Ovary (tissue), 9 donors: ENCODE results near the gene HAVCR1. TPM values are rescaled to one million over a fixed set of nuclear protein-coding genes. Genes with fewer than 3 reads are reported as not detected.
"Not testable (repeated sequence)": the region's sequence is repeated elsewhere in the genome, so short reads cannot be mapped to it uniquely, and the experiment has no call there.

Experiments used
- DNase-seq, 5 donors: peaks; one replicate each; pipeline ENCODE4 v3.0.0-alpha.2; 2019 to 2020
- H3K27ac ChIP-seq, 2 donors: fragments of 200-600 bp; one replicate each; pipeline versions ENCODE4 v1.5.1 to v1.8.0; 2019 to 2022
- H3K27me3 ChIP-seq: fragments of 200-600 bp; one replicate; pipeline ENCODE4 v1.8.0; 2022
- H3K36me3 ChIP-seq: fragments of 200-600 bp; sonication (generic); one replicate; pipeline ENCODE4 v1.5.1; 2019
- H3K4me1 ChIP-seq: one replicate; pipeline ENCODE4 v1.8.1; 2013; ENCODE audit warnings: mild to moderate bottlenecking, moderate library complexity; ENCODE audit not compliant: insufficient read depth
- H3K4me3 ChIP-seq: fragments of 200-600 bp; sonication (generic); one replicate; pipeline ENCODE4 v1.5.1; 2017
- H3K9me3 ChIP-seq, 2 donors: fragments of 200-600 bp in 1 of 2; sonication (generic) in 1 of 2; one replicate each; pipeline versions ENCODE4 v1.5.1 to v1.8.1; 2013 to 2019; ENCODE audit warnings: mild to moderate bottlenecking in 1 of 2, moderate library complexity in 1 of 2
- CTCF ChIP-seq, 3 donors: fragments of 450-650 bp in 2 of 3; fragments of 200-600 bp in 1 of 3; IDR thresholded peaks; one replicate each; pipeline versions ENCODE4 v1.5.1 to v1.8.0; 2016 to 2022; ENCODE audit warnings: antibody characterized with exemption in 3 of 3, mild to moderate bottlenecking in 1 of 3
- EP300 ChIP-seq: sonication (generic); formaldehyde crosslinking; IDR thresholded peaks from one replicate; pipeline ENCODE4 v1.6.1; 2017; ENCODE audit warnings: antibody characterized with exemption
- POLR2A ChIP-seq: fragments of 450-650 bp; IDR thresholded peaks from one replicate; pipeline ENCODE4 v1.6.1; 2017; ENCODE audit warnings: antibody characterized with exemption, mild to moderate bottlenecking, moderate library complexity
- WGBS, 3 donors: extraction: QIAGEN DNeasy Blood & Tissue Kit in 1 of 3; methylation state at CpG; one replicate each; pipeline versions ENCODE4 v1.1.5 to v1.1.7; 2013 to 2017; 5-methylcytosine and 5-hydroxymethylcytosine counted together
- intact Hi-C, 4 donors: fragments of 100-400 bp; cut with DNase I; formaldehyde crosslinking; loops; one replicate each; pipeline versions ENCODE4 v1.11.0 to v1.15.1; 2022 to 2023
- polyA plus RNA-seq, 2 donors: library from polyadenylated mRNA; stranded (reverse); fragments of 200-250 nt in 1 of 2; fragments of 350-450 nt in 1 of 2; fragmentation: Illumina TruSeq in 1 of 2; extraction: RNeasy Lipid Tissue Mini Kit (QIAGEN cat#74804) in 1 of 2; gene quantifications; one replicate each; pipeline ENCODE4 v1.2.3, GENCODE V29; 2013 to 2014
- total RNA-seq, 7 donors: library from RNA; depleted of rRNA in 2 of 7; stranded (reverse); fragments of >200 nt in 2 of 7; fragmentation: NEBNext Ultra II Directional in 3 of 7; extraction: Animal tissue kit (Norgen Biotek cat#: 25700) in 3 of 7; gene quantifications; one replicate each; pipeline versions ENCODE4 v1.1.0 to v1.2.4, GENCODE V29; 2016 to 2023
- donor health status: DM: no; HTN: no; CAD: no; lungs with moderate emphysema.
- donor health status: DM: no; HTN: no; CAD: no.
- donor health status: Bipolar disorder and iron deficiency.
- donor health status: DM: yes; HTN: yes; CAD: no.
- donor health status: DM: no; HTN: no; CAD: no.
- donor health status: DM: yes; HTN: yes; CAD: no.

The HAVCR1 gene
- total and polyA plus RNA-seq, 9 donors: 0.23 TPM; not detected in 8

- no peak for DNase-seq
- Histone ChIP-seq H3K27ac (no peak overlapping the region), H3K27me3 (no peaks in the 10 kb centered on the region), H3K4me1 (no peaks in the 10 kb centered on the region), H3K9me3 (no peaks in the 10 kb centered on the region), H3K36me3 (no peaks in the 10 kb centered on the region), H3K4me3 (no peak overlapping the region)
- TF ChIP-seq EP300 (no peak), CTCF (IDR thresholded peaks at IDR 0.05) (no peak), POLR2A (no peak)
- intact Hi-C loops: no loop called here
- WGBS, 3 donors: 94 to 97% (median 95%) methylated on average over 5 of the region's 5 CpGs
Measured at GRCh38 chr5:157047898-157048297, 11.0 kb downstream of the HAVCR1 start.

GRCh38 chr5:157047016-157047415 is 11.9 kb downstream of the HAVCR1 start:
- H3K9me3 ChIP-seq, H3K36me3 ChIP-seq, DNase-seq, H3K4me1 ChIP-seq, H3K4me3 ChIP-seq, H3K27me3 ChIP-seq, intact Hi-C loops, H3K27ac ChIP-seq: not testable (repeated sequence)
- WGBS, 3 donors: 91 to 92% (median 92%) methylated on average over 4 of the region's 4 CpGs

- H3K27me3 ChIP-seq: no peaks in the 10 kb centered on the region
- H3K4me3 ChIP-seq: no peak overlapping the region
- intact Hi-C loops: no loop called here
- no peak for DNase-seq
- no peak for TF ChIP-seq EP300
- H3K36me3 ChIP-seq: no peaks in the 10 kb centered on the region
- no peaks in the 10 kb centered on the region for H3K4me1 ChIP-seq
- 78 to 93% (median 86%) methylated on average over 3 of the region's 3 CpGs for WGBS, 3 donors
- H3K27ac ChIP-seq: no peak overlapping the region
- H3K9me3 ChIP-seq: no peaks in the 10 kb centered on the region
Measured at GRCh38 chr5:157046041-157046440, 12.9 kb downstream of the HAVCR1 start.

GRCh38 chr5:157045601-157046000 is 13.3 kb downstream of the HAVCR1 start:
- TF ChIP-seq POLR2A: no peak
- no peak for TF ChIP-seq EP300
- TF ChIP-seq CTCF (IDR thresholded peaks at IDR 0.05): no peak
- Histone ChIP-seq H3K27ac (no peak overlapping the region), H3K36me3 (no peaks in the 10 kb centered on the region), H3K27me3 (no peaks in the 10 kb centered on the region), H3K4me3 (no peak overlapping the region), H3K9me3 (no peaks in the 10 kb centered on the region), H3K4me1 (no peaks in the 10 kb centered on the region)
- 51 to 76% (median 56%) methylated on average over 3 of the region's 3 CpGs for WGBS, 3 donors
- DNase-seq: no peak
- intact Hi-C loops: no loop called here

- no peaks in the 10 kb centered on the region for H3K27me3 ChIP-seq
- DNase-seq: no peak
- H3K4me3 ChIP-seq: no peak overlapping the region
- no peaks in the 10 kb centered on the region for H3K9me3 ChIP-seq
- intact Hi-C loops: no loop called here
- no peaks in the 10 kb centered on the region for H3K4me1 ChIP-seq
- WGBS, 3 donors: 68 to 75% (median 69%) methylated on average over 5 of the region's 5 CpGs
- TF ChIP-seq EP300 (no peak), POLR2A (no peak), CTCF (IDR thresholded peaks at IDR 0.05) (no peak)
- H3K27ac ChIP-seq: no peak overlapping the region
- H3K36me3 ChIP-seq: no peaks in the 10 kb centered on the region
Measured at GRCh38 chr5:157038568-157039187, 20.2 kb downstream of the HAVCR1 start.

GRCh38 chr5:157034106-157035072 is 24.5 kb downstream of the HAVCR1 start:
- H3K36me3 ChIP-seq: not testable (repeated sequence)
- WGBS, 3 donors: 51 to 58% (median 57%) methylated on average over 17 of the region's 17 CpGs

More at GRCh38 chr5:157034106-157035072, 24.5 kb downstream of the HAVCR1 start:
- H3K9me3 ChIP-seq, H3K4me3 ChIP-seq, DNase-seq, H3K4me1 ChIP-seq, H3K27me3 ChIP-seq, intact Hi-C loops, H3K27ac ChIP-seq: not testable (repeated sequence)
